Measurements from ENCODE around the gene MT1B. TPM values are rescaled to one million over a fixed set of nuclear protein-coding genes. Genes with fewer than 3 reads are reported as not detected.

The MT1B gene
- total RNA-seq, 8 experiments from 2014 or later: not detected

- H3K27ac ChIP-seq: no peak overlapping the region
- H3K4me3 ChIP-seq: no peak overlapping the region
- ATAC-seq (replicated peaks in 6 of 8): no peak
- WGBS, 10 experiments: 0 to 93% (median 40%) methylated on average over 1 to 14 of the region's 47 CpGs; no CpG with 5 or more reads in 1 of the 10 experiments
- peaks cover 13 to 22% of the 10 kb centered on the region in 2 donors for H3K4me1 ChIP-seq (replicated peaks in 1 of 2)
- in situ Hi-C loops (cut with MboI; ENCODE audit: low pct_unique_long_range_greater_than_20kb in 2 of 9, low sequenced_read_pairs in 9 of 9, unreplicated experiment in 9 of 9): no loop called here
These were observed 16.8 kb upstream of the MT1B start for GRCh38 chr16:56634715-56635440.

DNA sequence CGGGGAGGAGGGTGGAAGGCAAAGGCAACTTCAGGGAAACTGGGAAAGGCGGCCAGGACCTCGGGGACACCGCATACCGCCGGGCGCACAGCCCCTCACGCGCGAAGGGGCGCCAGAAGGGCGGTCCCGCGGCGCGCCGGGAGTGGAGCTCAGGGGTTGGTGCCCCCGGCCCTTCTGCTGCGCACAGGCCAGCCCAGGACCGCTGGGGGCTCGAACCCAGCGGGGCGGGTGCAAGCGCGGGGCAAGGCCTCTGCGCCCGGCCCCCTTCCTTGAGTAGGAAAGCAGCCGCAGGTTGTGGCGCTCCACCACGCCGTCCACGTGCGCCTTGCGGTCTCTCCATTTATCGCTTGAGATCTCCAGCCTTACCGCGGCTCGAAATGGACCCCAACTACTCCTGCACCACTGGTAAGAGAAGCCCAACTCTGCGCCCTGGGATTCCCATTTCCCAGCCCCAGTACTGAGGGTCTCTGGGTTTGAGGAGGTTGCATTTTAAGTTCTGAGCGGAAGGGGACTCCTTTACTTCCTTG, 16.2 kb upstream of the MT1B start:
- ATAC-seq (replicated peaks in 6 of 8): no peak

GRCh38 chr16:56636616-56637413, 14.9 kb upstream of the MT1B start:
- H3K4me3 ChIP-seq: no peak overlapping the region
- 0 to 71% (median 12%) methylated on average over 1 to 5 of the region's 9 CpGs; no CpG with 5 or more reads in 4 of the 10 experiments for WGBS, 10 experiments
- in situ Hi-C loops (cut with MboI; ENCODE audit: low pct_unique_long_range_greater_than_20kb in 2 of 9, low sequenced_read_pairs in 9 of 9, unreplicated experiment in 9 of 9): no loop called here
- peaks cover 13 to 22% of the 10 kb centered on the region in 2 donors for H3K4me1 ChIP-seq (replicated peaks in 1 of 2)
- no peak for ATAC-seq (replicated peaks in 6 of 8)
- no peak overlapping the region for H3K27ac ChIP-seq

More for the DNA sequence above, 16.2 kb upstream of the MT1B start:
- Histone ChIP-seq H3K27ac (no peak overlapping the region), H3K4me1 (replicated peaks in 1 of 2) (peaks cover 13 to 22% of the 10 kb centered on the region in 2 donors), H3K4me3 (no peak overlapping the region)
- in situ Hi-C loops (cut with MboI; ENCODE audit: low pct_unique_long_range_greater_than_20kb in 2 of 9, low sequenced_read_pairs in 9 of 9, unreplicated experiment in 9 of 9): no loop called here
- WGBS, 10 experiments: 0 to 100% (median 8%) methylated on average over 1 to 12 of the region's 40 CpGs; no CpG with 5 or more reads in 6 of the 10 experiments

DNA sequence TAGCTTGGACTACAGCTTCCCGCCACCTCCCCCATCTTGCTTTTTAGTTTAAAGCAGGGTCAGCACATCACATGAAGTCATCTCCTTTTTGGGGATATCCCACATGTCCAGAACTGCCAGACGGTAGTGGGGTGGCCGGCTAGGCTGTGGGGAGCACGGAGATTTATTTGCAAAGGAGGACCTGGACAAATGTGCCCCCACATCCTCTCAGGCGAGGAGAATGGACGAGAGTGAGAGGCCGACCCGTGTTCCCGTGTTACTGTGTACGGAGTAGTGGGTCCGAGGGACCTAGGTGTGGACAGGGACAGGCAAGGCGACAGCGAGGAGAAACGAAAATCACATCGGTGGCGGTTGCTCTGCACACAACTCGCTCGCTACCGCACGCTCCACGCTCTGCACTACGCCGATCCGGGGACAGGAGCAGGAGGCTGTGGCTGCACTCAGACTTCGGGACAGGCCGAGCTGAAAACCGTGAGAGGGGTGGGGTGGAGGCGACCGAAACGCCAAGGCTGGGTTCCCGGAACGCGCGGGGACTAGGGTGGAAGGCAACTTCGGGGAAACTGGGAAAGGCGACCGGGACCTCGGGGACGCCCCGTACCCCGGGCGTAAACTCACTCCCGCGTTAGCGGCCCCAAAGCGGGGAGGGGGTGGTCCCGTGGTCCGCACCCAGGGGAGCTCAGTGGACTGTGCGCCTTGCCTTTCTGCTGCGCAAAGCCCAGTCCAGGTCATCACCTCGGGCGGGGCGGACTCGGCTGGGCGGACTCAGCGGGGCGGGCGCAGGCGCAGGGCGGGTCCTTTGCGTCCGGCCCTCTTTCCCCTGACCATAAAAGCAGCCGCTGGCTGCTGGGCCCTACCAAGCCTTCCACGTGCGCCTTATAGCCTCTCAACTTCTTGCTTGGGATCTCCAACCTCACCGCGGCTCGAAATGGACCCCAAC, 13.6 kb upstream of the MT1B start, which contains the start of gene MT1A:
Gene MT1A, plus strand, starts transcription at position 853 of the 937 bp plus-strand sequence. Its CDS starts 73 bp downstream, at position 926.
- Histone ChIP-seq H3K4me3 (peak within 1 kb of the TSS; percentile 26 to 35 (median 28)), H3K4me1 (replicated peaks in 1 of 2) (peaks cover 9 to 13% of the 10 kb centered on the region in 2 donors), H3K27ac (no peak within 1 kb of the TSS)
- ATAC-seq (replicated peaks in 6 of 8): peak; percentile 77 to 89 (median 84)
- in situ Hi-C loops (cut with MboI; ENCODE audit: low pct_unique_long_range_greater_than_20kb in 2 of 9, low sequenced_read_pairs in 9 of 9, unreplicated experiment in 9 of 9): no loop called here
- WGBS, 10 experiments: 0 to 54% (median 9%) methylated on average over 2 to 29 of the region's 68 CpGs; no CpG with 5 or more reads in 2 of the 10 experiments

DNA sequence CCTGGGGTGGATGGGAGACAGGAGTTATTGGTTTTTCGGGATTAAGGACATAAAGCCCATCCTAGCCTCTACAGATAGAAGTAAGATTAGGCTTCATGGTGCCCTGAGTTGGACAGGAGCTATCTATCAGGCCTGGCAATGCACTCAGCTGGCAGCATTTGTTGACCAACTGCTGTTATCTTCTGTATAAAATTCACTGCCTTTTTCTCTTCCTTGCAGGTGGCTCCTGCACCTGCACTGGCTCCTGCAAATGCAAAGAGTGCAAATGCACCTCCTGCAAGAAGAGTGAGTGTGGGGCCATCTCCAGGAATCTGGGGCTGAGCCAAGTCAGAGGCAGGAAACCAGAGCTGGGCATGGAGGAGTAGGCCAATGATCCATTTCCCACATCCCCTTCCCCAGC, 12.6 kb upstream of the MT1B start:
- Histone ChIP-seq H3K4me1 (replicated peaks in 1 of 2) (peaks cover 9 to 18% of the 10 kb centered on the region in 2 donors), H3K4me3 (no peak overlapping the region), H3K27ac (no peak overlapping the region)
- WGBS, 10 experiments: 0 to 40% (median 14%) methylated on average over 1 of the region's 1 CpG; no CpG with 5 or more reads in 6 of the 10 experiments
- in situ Hi-C loops (cut with MboI; ENCODE audit: low pct_unique_long_range_greater_than_20kb in 2 of 9, low sequenced_read_pairs in 9 of 9, unreplicated experiment in 9 of 9): no loop called here
- ATAC-seq (replicated peaks in 6 of 8): no peak

DNA sequence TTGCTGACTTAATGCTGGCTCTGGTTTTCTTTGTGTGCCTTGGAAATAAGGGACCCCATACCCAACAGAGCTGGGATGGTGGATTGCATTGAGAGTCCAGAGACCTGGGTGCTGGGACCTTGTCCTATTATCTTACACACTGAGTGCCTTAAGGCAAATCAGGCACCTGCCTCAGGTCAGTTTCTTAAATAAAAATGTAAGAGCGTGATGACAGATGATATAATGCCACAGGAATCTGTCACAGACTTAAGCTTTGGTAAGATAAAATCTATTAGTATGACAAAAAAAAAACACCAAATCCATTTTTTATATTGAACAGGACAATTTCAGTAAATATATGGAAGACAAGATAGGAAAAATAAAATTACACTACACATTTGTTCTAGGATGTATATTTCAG, 11.6 kb upstream of the MT1B start:
- H3K4me3 ChIP-seq: no peak overlapping the region
- in situ Hi-C loops (cut with MboI; ENCODE audit: low pct_unique_long_range_greater_than_20kb in 2 of 9, low sequenced_read_pairs in 9 of 9, unreplicated experiment in 9 of 9): no loop called here
- 56 to 88% (median 71%) methylated on average over 1 of the region's 1 CpG; no CpG with 5 or more reads in 1 of the 10 experiments for WGBS, 10 experiments
- ATAC-seq (replicated peaks in 6 of 8): no peak
- peaks cover 9 to 18% of the 10 kb centered on the region in 2 donors for H3K4me1 ChIP-seq (replicated peaks in 1 of 2)
- H3K27ac ChIP-seq: no peak overlapping the region

- in situ Hi-C loops (cut with MboI; ENCODE audit: low pct_unique_long_range_greater_than_20kb in 2 of 9, low sequenced_read_pairs in 9 of 9, unreplicated experiment in 9 of 9): no loop called here
- Histone ChIP-seq H3K27ac (no peak overlapping the region), H3K4me3 (no peak overlapping the region), H3K4me1 (replicated peaks in 1 of 2) (peaks cover 4 to 15% of the 10 kb centered on the region in 2 donors)
- no peak for ATAC-seq (replicated peaks in 6 of 8)
- WGBS, 10 experiments: 40 to 93% (median 79%) methylated on average over 1 to 2 of the region's 2 CpGs; no CpG with 5 or more reads in 7 of the 10 experiments
These were observed 10.5 kb upstream of the MT1B start for GRCh38 chr16:56641166-56641565.

GRCh38 chr16:56643080-56643778, 8.5 kb upstream of the MT1B start:
- in situ Hi-C loops (cut with MboI; ENCODE audit: low pct_unique_long_range_greater_than_20kb in 2 of 9, low sequenced_read_pairs in 9 of 9, unreplicated experiment in 9 of 9): no loop called here
- H3K4me3 ChIP-seq: no peak overlapping the region
- peak; percentile 71 to 98 (median 92) for ATAC-seq (replicated peaks in 6 of 8)

GRCh38 chr16:56643833-56644232, 7.9 kb upstream of the MT1B start:
- in situ Hi-C loops (cut with MboI; ENCODE audit: low pct_unique_long_range_greater_than_20kb in 2 of 9, low sequenced_read_pairs in 9 of 9, unreplicated experiment in 9 of 9): no loop called here
- Histone ChIP-seq H3K27ac (no peak overlapping the region), H3K4me1 (replicated peaks in 1 of 2) (peaks cover under 1 to 6% of the 10 kb centered on the region in 2 donors), H3K4me3 (no peak overlapping the region)
- WGBS, 10 experiments: 20 to 44% (median 29%) methylated on average over 1 to 4 of the region's 5 CpGs; no CpG with 5 or more reads in 5 of the 10 experiments
- no peak for ATAC-seq (replicated peaks in 6 of 8)

More at GRCh38 chr16:56643080-56643778, 8.5 kb upstream of the MT1B start:
- H3K27ac ChIP-seq: no peak overlapping the region
- H3K4me1 ChIP-seq (replicated peaks in 1 of 2): peaks cover 4 to 12% of the 10 kb centered on the region in 2 donors
- 5 to 40% (median 8%) methylated on average over 2 to 20 of the region's 42 CpGs; no CpG with 5 or more reads in 4 of the 10 experiments for WGBS, 10 experiments

DNA sequence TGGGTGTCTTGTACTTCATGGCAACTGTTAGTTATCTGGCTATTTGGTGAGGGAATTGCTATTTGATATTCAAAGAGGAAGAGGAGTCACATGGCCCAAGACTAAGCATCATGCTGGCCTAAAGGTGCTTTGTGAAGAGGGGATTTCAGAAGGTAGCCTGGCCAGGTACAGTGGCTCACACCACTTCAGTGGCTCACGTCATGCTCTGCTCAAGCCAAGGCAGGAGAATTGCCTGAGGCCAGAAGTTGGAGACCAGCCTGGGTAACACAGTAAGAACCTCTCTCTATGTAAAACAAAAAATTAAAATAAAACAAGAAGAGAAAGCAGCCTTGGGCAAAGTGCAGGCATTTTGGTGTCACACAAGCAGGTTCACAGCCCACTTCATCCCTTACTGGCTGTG, 6.4 kb upstream of the MT1B start:
- Histone ChIP-seq H3K4me1 (replicated peaks in 1 of 2) (peaks cover 0 to 6% of the 10 kb centered on the region in 2 donors), H3K27ac (no peak overlapping the region), H3K4me3 (no peak overlapping the region)
- ATAC-seq (replicated peaks in 6 of 8): no peak
- 20 to 86% (median 50%) methylated on average over 1 of the region's 1 CpG; no CpG with 5 or more reads in 3 of the 10 experiments for WGBS, 10 experiments
- in situ Hi-C loops (cut with MboI; ENCODE audit: low pct_unique_long_range_greater_than_20kb in 2 of 9, low sequenced_read_pairs in 9 of 9, unreplicated experiment in 9 of 9): no loop called here

GRCh38 chr16:56645838-56646237, 5.8 kb upstream of the MT1B start:
- 0 to 17% (median 0%) methylated on average over 1 of the region's 1 CpG; no CpG with 5 or more reads in 5 of the 10 experiments for WGBS, 10 experiments
- no peak overlapping the region for H3K4me3 ChIP-seq
- no peak overlapping the region for H3K27ac ChIP-seq
- ATAC-seq (replicated peaks in 6 of 8): no peak
- peaks cover 0 to 6% of the 10 kb centered on the region in 2 donors for H3K4me1 ChIP-seq (replicated peaks in 1 of 2)
- in situ Hi-C loops (cut with MboI; ENCODE audit: low pct_unique_long_range_greater_than_20kb in 2 of 9, low sequenced_read_pairs in 9 of 9, unreplicated experiment in 9 of 9): no loop called here

Measured in motor neuron (in vitro differentiated cells).